HCT116 (cell line): Measurements from ENCODE around the gene ABTB2. TPM values are rescaled to one million over a fixed set of nuclear protein-coding genes. Genes with fewer than 3 reads are reported as not detected.

Experiments
- ATAC-seq: fragments of 200-7000 bp; cut with Tn5 transposase; 2 replicates; pipeline ENCODE4 v1.9.1; 2020; ENCODE audit warnings: mild to moderate bottlenecking, moderate library complexity
- BruUV-seq: library from RNA; stranded (reverse); fragments of 400-500 nt; replicated peaks from 2 replicates; lab custom pipeline; 2021; lab: Mats Ljungman, UMichigan
- CTCF ChIA-PET: fragments of 300-600 bp; sonication (Branson Sonifier 250); formaldehyde crosslinking; loops from one replicate; lab custom pipeline; 2021; ENCODE audit warnings: antibody characterized with exemption; lab: Charles Lee
- POLR2A ChIA-PET: fragments of 300-600, 350-600 bp; sonication (Branson Sonifier 250); formaldehyde crosslinking; loops from one replicate; lab custom pipeline; 2021; ENCODE audit warnings: antibody characterized with exemption; lab: Charles Lee
- RAD21 ChIA-PET, 2 experiments: fragments of 300-600 bp; sonication (Branson Sonifier 250); formaldehyde crosslinking; loops; one replicate each; lab custom pipeline; 2023; ENCODE audit warnings: low total read pairs in 2 of 2; ENCODE audit not compliant: uncharacterized antibody in 2 of 2, unreplicated experiment in 2 of 2, low non-redundant PET in 1 of 2; lab: Charles Lee
- DNase-seq: peaks from one replicate; pipeline ENCODE4 v3.0.0-alpha.2; 2010; ENCODE audit warnings: low read depth, low spot score
- H2AFZ ChIP-seq: fragments of 200-600 bp; shearing (Covaris generic), sonication (generic); 2 replicates; pipeline ENCODE4 v1.6.1; 2017; ENCODE audit warnings: low read depth, mixed run types, mixed read lengths, antibody characterized with exemption, low read length; ENCODE audit not compliant: poor library complexity, severe bottlenecking
- H3K27ac ChIP-seq: 2 replicates; pipeline ENCODE4 v1.5.1; 2012; ENCODE audit warnings: low read depth, low read length
- H3K27me3 ChIP-seq: fragments of 200-600 bp; sonication (generic); 2 replicates; pipeline ENCODE4 v1.6.1; 2016; ENCODE audit warnings: mixed run types, low read length, mixed read lengths; ENCODE audit not compliant: insufficient read depth
- H3K36me3 ChIP-seq, 2 experiments: fragments of 200-500 bp in 1 of 2; fragments of 200-600 bp in 1 of 2; sonication (Bioruptor generic) in 1 of 2; sonication (generic) in 1 of 2; 2 replicates each; pipeline versions ENCODE4 v1.5.1 to v1.6.1; 2014 to 2016; ENCODE audit warnings: low read length in 2 of 2, inconsistent platforms in 1 of 2, mixed read lengths in 1 of 2, mixed run types in 1 of 2; ENCODE audit not compliant: insufficient read depth in 2 of 2, control insufficient read depth in 1 of 2
- H3K4me1 ChIP-seq, 2 experiments: fragments of 200-600 bp in 1 of 2; sonication (generic) in 1 of 2; 2 replicates each; pipeline versions ENCODE4 v1.5.1 to v1.6.1; 2012 to 2017; ENCODE audit warnings: low read length in 2 of 2, inconsistent platforms in 1 of 2, mild to moderate bottlenecking in 1 of 2, mixed read lengths in 1 of 2, mixed run types in 1 of 2, moderate library complexity in 1 of 2; ENCODE audit not compliant: insufficient read depth in 2 of 2, control insufficient read depth in 1 of 2
- H3K4me2 ChIP-seq: fragments of 200-600 bp; sonication (generic); 2 replicates; pipeline ENCODE4 v1.6.1; 2017; ENCODE audit warnings: mixed run types, low read length, mixed read lengths
- H3K4me3 ChIP-seq, 2 experiments: fragments of 200-600 bp in 1 of 2; sonication (generic) in 1 of 2; replicated peaks in 1 of 2; 2 replicates each; pipeline ENCODE4 v1.5.1; 2011 to 2016; ENCODE audit warnings: low read length in 2 of 2, control low read depth in 1 of 2, low read depth in 1 of 2, mild to moderate bottlenecking in 1 of 2, mixed read lengths in 1 of 2, mixed run types in 1 of 2
- H3K79me2 ChIP-seq: fragments of 200-600 bp; sonication (generic); 2 replicates; pipeline ENCODE4 v1.6.1; 2017; ENCODE audit warnings: mild to moderate bottlenecking, mixed run types, low read length, moderate library complexity, mixed read lengths; ENCODE audit not compliant: insufficient read depth
- H3K9ac ChIP-seq: fragments of 200-600 bp; sonication (generic); 2 replicates; pipeline ENCODE4 v1.6.1; 2016; ENCODE audit warnings: low read length, mixed read lengths
- H3K9me2 ChIP-seq: fragments of 200-600 bp; sonication (generic), shearing (Covaris generic); 2 replicates; pipeline ENCODE4 v1.6.1; 2017; ENCODE audit warnings: mixed run types, mild to moderate bottlenecking, moderate library complexity; ENCODE audit not compliant: insufficient read depth
- H3K9me3 ChIP-seq, 2 experiments: fragments of 200-500 bp in 1 of 2; fragments of 200-600 bp in 1 of 2; sonication (Bioruptor generic) in 1 of 2; sonication (generic) in 1 of 2; 2 replicates each; pipeline ENCODE4 v1.6.1; 2014 to 2017; ENCODE audit warnings: low read length in 2 of 2, mixed read lengths in 2 of 2, inconsistent platforms in 1 of 2, low read depth in 1 of 2, mild to moderate bottlenecking in 1 of 2, mixed run types in 1 of 2, moderate library complexity in 1 of 2; ENCODE audit not compliant: control insufficient read depth in 1 of 2, insufficient read depth in 1 of 2
- H4K20me1 ChIP-seq: fragments of 200-600 bp; sonication (generic), shearing (Covaris generic); 2 replicates; pipeline ENCODE4 v1.6.1; 2017; ENCODE audit warnings: mixed run types, mild to moderate bottlenecking, moderate library complexity; ENCODE audit not compliant: insufficient read depth
- CBX3 ChIP-seq: IDR thresholded peaks from 2 replicates; pipeline ENCODE4 v1.6.1; 2012; ENCODE audit warnings: low read depth
- CEBPB ChIP-seq: IDR thresholded peaks from 2 replicates; pipeline ENCODE4 v1.6.1; 2012; ENCODE audit warnings: low read depth
- EGR1 ChIP-seq: IDR thresholded peaks from 2 replicates; pipeline ENCODE4 v1.6.1; 2012; ENCODE audit warnings: low read depth
- EZH2phosphoT487 ChIP-seq: fragments of 200-600 bp; IDR thresholded peaks from 2 replicates; pipeline ENCODE4 v1.6.1; 2018; ENCODE audit warnings: antibody characterized with exemption, borderline replicate concordance
- FOSL1 ChIP-seq: IDR thresholded peaks from 2 replicates; pipeline ENCODE4 v1.6.1; 2012; ENCODE audit warnings: low read depth
- JUND ChIP-seq: IDR thresholded peaks from 2 replicates; pipeline ENCODE4 v1.6.1; 2012
- MAX ChIP-seq: IDR thresholded peaks from 2 replicates; pipeline ENCODE4 v1.6.1; 2012
- POLR2AphosphoS5 ChIP-seq: IDR thresholded peaks from 2 replicates; pipeline ENCODE4 v1.6.1; 2011; ENCODE audit warnings: mild to moderate bottlenecking, low read depth, low read length, moderate library complexity
- RAD21 ChIP-seq: IDR thresholded peaks from 2 replicates; pipeline ENCODE4 v1.6.1; 2012; ENCODE audit warnings: low read depth, mild to moderate bottlenecking
- SRF ChIP-seq: IDR thresholded peaks from 2 replicates; pipeline ENCODE4 v1.6.1; 2012; ENCODE audit warnings: low read depth
- intact Hi-C: fragments of 100-400 bp; cut with micrococcal nuclease; formaldehyde crosslinking; loops from 2 replicates; pipeline ENCODE4 v1.10.0; 2022
- total RNA-seq: library from RNA; stranded (reverse); gene quantifications from one replicate; pipeline ENCODE4 v1.2.1, GENCODE V29; 2021; ENCODE audit not compliant: unreplicated experiment
- TF ChIP-seq, protein P1 (sequence below): IDR thresholded peaks from 2 replicates; pipeline ENCODE4 v1.6.1; 2012; ENCODE audit warnings: low read depth
- TF ChIP-seq, protein P2 (sequence below), 3 experiments: fragments of 200-600 bp in 1 of 3; sonication (generic) in 1 of 3; IDR thresholded peaks in 2 of 3; conservative IDR thresholded peaks in 1 of 3; 2 replicates each; pipeline ENCODE4 v1.5.1; 2012 to 2017; ENCODE audit warnings: low read depth in 2 of 3, low read length in 2 of 3, antibody characterized with exemption in 1 of 3, borderline replicate concordance in 1 of 3, control low read depth in 1 of 3, mild to moderate bottlenecking in 1 of 3, mixed read lengths in 1 of 3, mixed run types in 1 of 3, moderate library complexity in 1 of 3; ENCODE audit not compliant: insufficient read depth in 1 of 3

The ABTB2 gene
- total RNA-seq, 1 experiment from 2014 or later, result 6.8 TPM

- no peak for TF ChIP-seq CEBPB
- no peak for TF ChIP-seq RAD21
- no peak for TF ChIP-seq POLR2AphosphoS5
- no peak for TF ChIP-seq SRF
- TF ChIP-seq MAX, result no peak
- no peak for TF ChIP-seq EGR1
- TF ChIP-seq EZH2phosphoT487, result no peak
- H3K9me2 ChIP-seq, result no peaks in the 10 kb centered on the region
- ChIA-PET CTCF (no interaction called here), POLR2A (interaction anchor here (0.7 to 0.8 kb wide), 2 partner anchors 10 to 274 kb away, joined by 3 to 4 read pairs; no protein-coding TSS in a partner anchor), RAD21 (no interaction called here)
- H3K4me3 ChIP-seq, result no peak overlapping the region
- H3K9me3 ChIP-seq, result no peaks in the 10 kb centered on the region
- no peak overlapping the region for H2AFZ ChIP-seq
- ATAC-seq, result no peak
- no peak for DNase-seq
- BruUV-seq, result no TSS peak
- no peaks in the 10 kb centered on the region for H3K79me2 ChIP-seq
- intact Hi-C loops, result no loop called here
- no peak overlapping the region for H3K4me2 ChIP-seq
- no peaks in the 10 kb centered on the region for H3K36me3 ChIP-seq
- H3K9ac ChIP-seq, result no peak overlapping the region
- H3K27ac ChIP-seq, result no peak overlapping the region
- H4K20me1 ChIP-seq, result no peaks in the 10 kb centered on the region
- H3K27me3 ChIP-seq, result no peaks in the 10 kb centered on the region
- H3K4me1 ChIP-seq, result peaks cover 17 to 23% of the 10 kb centered on the region in 2 experiments
These were observed 84.7 kb downstream of the ABTB2 start for GRCh38 chr11:34273099-34273498.

GRCh38 chr11:34271727-34272126, 86.1 kb downstream of the ABTB2 start:
- ChIA-PET RAD21 (no interaction called here), POLR2A (interaction anchor here (0.9 kb wide), 1 partner anchor 86 kb away, joined by 3 read pairs; the partner anchor contains the start of gene ABTB2), CTCF (no interaction called here)
- no peak overlapping the region for H3K4me2 ChIP-seq
- no TSS peak for BruUV-seq
- no peaks in the 10 kb centered on the region for H3K9me2 ChIP-seq
- no peaks in the 10 kb centered on the region for H3K36me3 ChIP-seq
- TF ChIP-seq, protein P1, sequence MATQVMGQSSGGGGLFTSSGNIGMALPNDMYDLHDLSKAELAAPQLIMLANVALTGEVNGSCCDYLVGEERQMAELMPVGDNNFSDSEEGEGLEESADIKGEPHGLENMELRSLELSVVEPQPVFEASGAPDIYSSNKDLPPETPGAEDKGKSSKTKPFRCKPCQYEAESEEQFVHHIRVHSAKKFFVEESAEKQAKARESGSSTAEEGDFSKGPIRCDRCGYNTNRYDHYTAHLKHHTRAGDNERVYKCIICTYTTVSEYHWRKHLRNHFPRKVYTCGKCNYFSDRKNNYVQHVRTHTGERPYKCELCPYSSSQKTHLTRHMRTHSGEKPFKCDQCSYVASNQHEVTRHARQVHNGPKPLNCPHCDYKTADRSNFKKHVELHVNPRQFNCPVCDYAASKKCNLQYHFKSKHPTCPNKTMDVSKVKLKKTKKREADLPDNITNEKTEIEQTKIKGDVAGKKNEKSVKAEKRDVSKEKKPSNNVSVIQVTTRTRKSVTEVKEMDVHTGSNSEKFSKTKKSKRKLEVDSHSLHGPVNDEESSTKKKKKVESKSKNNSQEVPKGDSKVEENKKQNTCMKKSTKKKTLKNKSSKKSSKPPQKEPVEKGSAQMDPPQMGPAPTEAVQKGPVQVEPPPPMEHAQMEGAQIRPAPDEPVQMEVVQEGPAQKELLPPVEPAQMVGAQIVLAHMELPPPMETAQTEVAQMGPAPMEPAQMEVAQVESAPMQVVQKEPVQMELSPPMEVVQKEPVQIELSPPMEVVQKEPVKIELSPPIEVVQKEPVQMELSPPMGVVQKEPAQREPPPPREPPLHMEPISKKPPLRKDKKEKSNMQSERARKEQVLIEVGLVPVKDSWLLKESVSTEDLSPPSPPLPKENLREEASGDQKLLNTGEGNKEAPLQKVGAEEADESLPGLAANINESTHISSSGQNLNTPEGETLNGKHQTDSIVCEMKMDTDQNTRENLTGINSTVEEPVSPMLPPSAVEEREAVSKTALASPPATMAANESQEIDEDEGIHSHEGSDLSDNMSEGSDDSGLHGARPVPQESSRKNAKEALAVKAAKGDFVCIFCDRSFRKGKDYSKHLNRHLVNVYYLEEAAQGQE, result no peak
- TF ChIP-seq JUND (no peak), FOSL1 (no peak), CBX3 (no peak)
- TF ChIP-seq, protein P2, sequence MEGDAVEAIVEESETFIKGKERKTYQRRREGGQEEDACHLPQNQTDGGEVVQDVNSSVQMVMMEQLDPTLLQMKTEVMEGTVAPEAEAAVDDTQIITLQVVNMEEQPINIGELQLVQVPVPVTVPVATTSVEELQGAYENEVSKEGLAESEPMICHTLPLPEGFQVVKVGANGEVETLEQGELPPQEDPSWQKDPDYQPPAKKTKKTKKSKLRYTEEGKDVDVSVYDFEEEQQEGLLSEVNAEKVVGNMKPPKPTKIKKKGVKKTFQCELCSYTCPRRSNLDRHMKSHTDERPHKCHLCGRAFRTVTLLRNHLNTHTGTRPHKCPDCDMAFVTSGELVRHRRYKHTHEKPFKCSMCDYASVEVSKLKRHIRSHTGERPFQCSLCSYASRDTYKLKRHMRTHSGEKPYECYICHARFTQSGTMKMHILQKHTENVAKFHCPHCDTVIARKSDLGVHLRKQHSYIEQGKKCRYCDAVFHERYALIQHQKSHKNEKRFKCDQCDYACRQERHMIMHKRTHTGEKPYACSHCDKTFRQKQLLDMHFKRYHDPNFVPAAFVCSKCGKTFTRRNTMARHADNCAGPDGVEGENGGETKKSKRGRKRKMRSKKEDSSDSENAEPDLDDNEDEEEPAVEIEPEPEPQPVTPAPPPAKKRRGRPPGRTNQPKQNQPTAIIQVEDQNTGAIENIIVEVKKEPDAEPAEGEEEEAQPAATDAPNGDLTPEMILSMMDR (IDR thresholded peaks at IDR 0.05 in 2 of 3, conservative IDR thresholded peaks at IDR 0.05 in 1 of 3; ENCODE audit: borderline replicate concordance in 1 of 3, insufficient read depth in 1 of 3, low read depth in 2 of 3, low read length in 2 of 3), result no peak
- ATAC-seq, result no peak
- H3K4me1 ChIP-seq, result peaks cover 17 to 23% of the 10 kb centered on the region in 2 experiments
- no peaks in the 10 kb centered on the region for H3K9me3 ChIP-seq
- no peak for DNase-seq
- no peaks in the 10 kb centered on the region for H3K79me2 ChIP-seq
- no peak overlapping the region for H3K27ac ChIP-seq
- intact Hi-C loops, result no loop called here
- H3K9ac ChIP-seq, result no peak overlapping the region
- no peaks in the 10 kb centered on the region for H4K20me1 ChIP-seq
- no peak overlapping the region for H2AFZ ChIP-seq
- H3K4me3 ChIP-seq, result no peak overlapping the region
- no peaks in the 10 kb centered on the region for H3K27me3 ChIP-seq
